ENCODE data around the gene RREB1. TPM values are rescaled to one million over a fixed set of nuclear protein-coding genes. Genes with fewer than 3 reads are reported as not detected.

RREB1 gene
- total RNA-seq, 6 donors from 2014 or later: 44.2 to 112 (median 60.5) TPM

DNA sequence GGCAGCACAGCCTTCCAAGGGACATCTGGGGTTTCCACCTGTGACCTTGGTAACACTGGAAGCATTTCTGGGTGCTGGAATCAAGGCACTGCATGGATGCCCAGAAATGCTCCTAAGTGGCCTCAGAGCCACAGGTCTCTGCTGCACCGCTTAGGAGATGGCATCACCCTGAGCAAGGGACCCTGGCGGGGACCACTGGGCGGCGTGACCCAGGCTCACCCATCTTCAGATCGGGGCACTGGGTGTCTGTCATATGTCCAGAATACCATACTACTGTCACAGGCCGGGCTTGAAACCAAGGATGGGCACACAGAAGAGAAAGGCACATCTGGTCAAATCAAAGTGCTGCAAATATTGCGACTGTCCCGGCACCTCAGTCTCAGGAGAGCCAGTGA is 159.3 kb downstream of the RREB1 start:
- Histone ChIP-seq H3K4me3 (no peak overlapping the region), H3K27ac (no peak overlapping the region), H3K4me1 (peaks cover 0 to 2% (median 0%) of the 10 kb centered on the region in 4 donors), H3K9me3 (no peaks in the 10 kb centered on the region), H3K36me3 (no peaks in the 10 kb centered on the region), H3K27me3 (no peaks in the 10 kb centered on the region)
- ATAC-seq (ENCODE audit: low FRiP score in 2 of 2) (no peak), DNase-seq (no peak)
- 82 to 95% methylated on average over 7 to 8 of the region's 8 CpGs for WGBS, 2 donors
- no peak for TF ChIP-seq POLR2A (IDR thresholded peaks at IDR 0.05)

DNA sequence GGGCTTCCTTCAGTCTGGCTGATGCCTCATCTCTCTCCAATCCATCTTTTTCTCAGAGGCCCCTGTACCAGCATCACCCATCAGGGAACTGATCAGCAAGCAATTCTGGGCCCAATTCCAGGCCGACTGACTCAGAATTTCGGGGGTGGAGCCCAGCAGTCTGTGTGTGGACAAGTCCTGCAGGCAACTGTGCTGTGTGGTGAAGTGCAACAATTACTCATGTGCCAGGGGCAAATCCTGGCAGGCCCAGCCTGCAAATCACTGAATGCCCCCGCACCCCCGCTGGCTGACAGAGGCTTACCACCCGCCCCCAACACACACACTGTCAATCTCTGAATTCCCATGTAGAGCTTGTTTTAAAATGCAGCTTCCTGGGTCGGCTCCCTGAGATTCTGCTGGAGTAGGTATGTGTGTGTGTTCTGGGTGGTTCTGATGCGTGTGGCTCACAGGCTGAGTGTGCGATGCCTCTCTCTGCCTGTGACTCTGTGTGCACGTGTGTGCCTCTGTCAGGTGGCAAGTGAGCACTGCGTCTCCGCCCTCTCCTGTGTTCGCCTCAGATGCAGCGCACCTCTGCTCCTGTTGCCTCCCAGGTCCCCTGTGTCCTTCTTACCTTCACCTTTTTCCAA is 159.8 kb downstream of the RREB1 start:
- Histone ChIP-seq H3K9me3 (no peaks in the 10 kb centered on the region), H3K36me3 (no peaks in the 10 kb centered on the region), H3K27ac (no peak overlapping the region), H3K27me3 (no peaks in the 10 kb centered on the region), H3K4me1 (no peaks in the 10 kb centered on the region), H3K4me3 (no peak overlapping the region)
- TF ChIP-seq EP300 (IDR thresholded peaks at IDR 0.05): no peak
- TF ChIP-seq POLR2AphosphoS5 (IDR thresholded peaks at IDR 0.05): no peak
- no peak for TF ChIP-seq CTCF (IDR thresholded peaks at IDR 0.05)
- TF ChIP-seq POLR2A (IDR thresholded peaks at IDR 0.05): no peak
- ATAC-seq (ENCODE audit: low FRiP score in 2 of 2) (peak in 1 of 2 donors; percentile 73), DNase-seq (peak in 1 of 2 donors; percentile 48)
- WGBS, 2 donors: 66 to 79% methylated on average over 9 to 13 of the region's 13 CpGs

DNA sequence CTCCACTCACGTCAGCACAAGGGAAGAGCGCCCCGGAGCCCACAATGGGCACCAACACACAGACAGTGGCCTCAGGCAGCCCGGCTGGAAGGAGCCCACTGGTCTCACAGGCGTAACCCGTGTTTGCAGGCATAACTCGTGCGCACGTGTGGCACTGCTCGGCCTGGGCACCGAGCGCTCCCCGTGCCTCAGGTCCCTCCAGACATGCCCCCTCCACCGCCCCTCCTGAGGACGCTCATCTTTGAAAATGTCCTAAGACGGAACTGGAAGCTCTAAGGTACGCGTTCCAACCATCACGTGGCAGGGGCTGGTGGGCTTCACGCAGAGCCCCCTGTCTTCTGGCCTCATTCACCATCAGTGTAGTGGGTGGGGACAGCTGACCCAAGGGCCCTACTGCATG is 160.6 kb downstream of the RREB1 start:
- no peaks in the 10 kb centered on the region for H3K9me3 ChIP-seq
- H3K36me3 ChIP-seq: no peaks in the 10 kb centered on the region
- H3K27me3 ChIP-seq: no peaks in the 10 kb centered on the region
- DNase-seq: no peak
- H3K4me1 ChIP-seq: no peaks in the 10 kb centered on the region
- TF ChIP-seq EP300 (IDR thresholded peaks at IDR 0.05) (no peak), CTCF (IDR thresholded peaks at IDR 0.05) (no peak), POLR2A (IDR thresholded peaks at IDR 0.05) (no peak), POLR2AphosphoS5 (IDR thresholded peaks at IDR 0.05) (no peak)
- H3K27ac ChIP-seq: no peak overlapping the region
- H3K4me3 ChIP-seq: no peak overlapping the region
- WGBS, 2 donors: 92 to 97% methylated on average over 19 to 20 of the region's 20 CpGs
- ATAC-seq (ENCODE audit: low FRiP score in 2 of 2): no peak

DNA sequence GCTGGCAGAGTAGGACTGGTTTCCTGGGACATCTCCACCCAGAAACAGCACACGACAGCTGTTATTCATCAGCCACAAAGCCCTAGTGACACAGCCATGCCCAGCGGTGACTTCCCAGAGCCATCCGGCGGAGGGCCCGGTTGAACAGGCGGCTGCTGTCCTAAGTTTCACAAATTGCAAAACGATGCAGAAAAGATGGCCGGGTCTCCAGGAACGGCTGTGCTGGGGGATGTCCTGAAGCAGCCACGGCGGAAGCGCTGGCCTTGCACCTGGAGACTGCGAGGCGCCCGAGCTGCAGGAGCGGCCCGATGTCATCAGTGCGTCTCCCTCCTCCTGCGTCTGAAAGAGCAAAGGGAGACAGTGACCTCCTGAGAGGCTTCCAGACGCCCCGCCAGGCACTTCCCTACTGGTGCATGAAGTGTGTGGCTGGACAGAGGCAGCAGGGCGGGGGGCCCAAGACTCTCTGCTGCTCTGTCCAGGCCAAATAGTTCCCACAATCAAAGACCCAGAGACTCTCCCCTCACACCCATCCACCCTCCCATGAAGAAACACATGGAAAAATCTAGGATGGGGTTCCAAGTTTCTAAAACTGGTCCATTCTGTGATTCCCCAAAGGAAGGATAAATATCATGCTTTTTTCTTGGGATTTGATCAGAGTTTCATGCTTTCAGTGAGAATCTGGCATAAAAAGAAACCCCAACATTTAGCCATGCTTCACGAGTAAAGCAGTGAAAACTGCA is 161.2 kb downstream of the RREB1 start:
- Histone ChIP-seq H3K9me3 (no peaks in the 10 kb centered on the region), H3K36me3 (no peaks in the 10 kb centered on the region), H3K4me3 (no peak overlapping the region), H3K27ac (no peak overlapping the region), H3K27me3 (no peaks in the 10 kb centered on the region), H3K4me1 (no peaks in the 10 kb centered on the region)
- ATAC-seq (ENCODE audit: low FRiP score in 2 of 2): no peak
- WGBS, 2 donors: 83 to 88% methylated on average over 4 to 23 of the region's 23 CpGs
- TF ChIP-seq EP300 (IDR thresholded peaks at IDR 0.05) (no peak), POLR2A (IDR thresholded peaks at IDR 0.05) (no peak), POLR2AphosphoS5 (IDR thresholded peaks at IDR 0.05) (no peak), CTCF (IDR thresholded peaks at IDR 0.05) (no peak)
- DNase-seq: no peak

- DNase-seq (no peak), ATAC-seq (ENCODE audit: low FRiP score in 2 of 2) (no peak)
- Histone ChIP-seq H3K9me3 (no peaks in the 10 kb centered on the region), H3K27ac (no peak overlapping the region), H3K36me3 (no peaks in the 10 kb centered on the region), H3K27me3 (no peaks in the 10 kb centered on the region), H3K4me3 (no peak overlapping the region), H3K4me1 (no peaks in the 10 kb centered on the region)
- TF ChIP-seq POLR2AphosphoS5 (IDR thresholded peaks at IDR 0.05) (no peak), CTCF (IDR thresholded peaks at IDR 0.05) (no peak), POLR2A (IDR thresholded peaks at IDR 0.05) (no peak), EP300 (IDR thresholded peaks at IDR 0.05) (no peak)
- WGBS, 2 donors: 90 to 97% methylated on average over 5 of the region's 5 CpGs
These were observed 162.1 kb downstream of the RREB1 start for GRCh38 chr6:7269816-7270215.

Data from upper lobe of left lung (tissue), 6 donors.